ENCODE data around the gene ANXA4. TPM values are rescaled to one million over a fixed set of nuclear protein-coding genes. Genes with fewer than 3 reads are reported as not detected.

ANXA4 gene
- polyA plus RNA-seq, 6 donors from 2014 or later: 43.4 to 113 (median 82.0) TPM

- no peaks in the 10 kb centered on the region for H3K36me3 Mint-ChIP-seq
- H3K4me3 Mint-ChIP-seq: peak overlapping the region in 1 of 8 donors; percentile 60
- H3K4me1 Mint-ChIP-seq: peaks cover 37 to 62% (median 47%) of the 10 kb centered on the region in 3 donors
- DNase-seq (no peak), ATAC-seq (ENCODE audit: low read depth in 2 of 2) (no peak)
- peak overlapping the region in 3 of 6 donors; percentile 43 to 89 (median 60) for H3K27ac Mint-ChIP-seq
- H3K27me3 Mint-ChIP-seq: no peaks in the 10 kb centered on the region
- H3K9me3 Mint-ChIP-seq: peaks cover 0 to 5% (median 2%) of the 10 kb centered on the region in 7 donors
Observed at GRCh38 chr2:69779258-69780001, 37.5 kb downstream of the ANXA4 start.

- peaks cover 4 to 5% of the 10 kb centered on the region in 2 donors for H3K36me3 Mint-ChIP-seq
- ATAC-seq (ENCODE audit: low read depth in 2 of 2): no peak
- peaks cover 32 to 53% (median 40%) of the 10 kb centered on the region in 3 donors for H3K4me1 Mint-ChIP-seq
- peaks cover 0 to 5% (median 2%) of the 10 kb centered on the region in 7 donors for H3K9me3 Mint-ChIP-seq
- H3K4me3 Mint-ChIP-seq: peak overlapping the region in 1 of 8 donors; percentile 30
- H3K27ac Mint-ChIP-seq: peak overlapping the region in 2 of 6 donors; percentile 61 to 90
- no peak for DNase-seq
- H3K27me3 Mint-ChIP-seq: no peaks in the 10 kb centered on the region
Observed at GRCh38 chr2:69780921-69781320, 39.0 kb downstream of the ANXA4 start.

GRCh38 chr2:69781321-69782248, 39.7 kb downstream of the ANXA4 start:
- no peak for ATAC-seq (ENCODE audit: low read depth in 2 of 2)
- Mint-ChIP-seq H3K27me3 (no peaks in the 10 kb centered on the region), H3K4me1 (peaks cover 31 to 51% (median 38%) of the 10 kb centered on the region in 3 donors), H3K4me3 (no peak overlapping the region), H3K9me3 (peaks cover 0 to 2% (median 0%) of the 10 kb centered on the region in 7 donors), H3K36me3 (peaks cover 4 to 11% of the 10 kb centered on the region in 2 donors), H3K27ac (peak overlapping the region in 3 of 6 donors; percentile 49 to 91 (median 49))
- no peak for DNase-seq

GRCh38 chr2:69784228-69784627, 42.3 kb downstream of the ANXA4 start:
- Mint-ChIP-seq H3K27ac (no peak overlapping the region), H3K4me3 (no peak overlapping the region), H3K4me1 (peaks cover 39 to 58% (median 41%) of the 10 kb centered on the region in 3 donors), H3K27me3 (no peaks in the 10 kb centered on the region), H3K36me3 (peaks cover 4 to 19% of the 10 kb centered on the region in 2 donors), H3K9me3 (no peaks in the 10 kb centered on the region)
- ATAC-seq (ENCODE audit: low read depth in 2 of 2) (no peak), DNase-seq (no peak)

- H3K27me3 Mint-ChIP-seq: no peaks in the 10 kb centered on the region
- no peak overlapping the region for H3K4me3 Mint-ChIP-seq
- H3K9me3 Mint-ChIP-seq: no peaks in the 10 kb centered on the region
- H3K36me3 Mint-ChIP-seq: peaks cover 4 to 19% of the 10 kb centered on the region in 2 donors
- DNase-seq (no peak), ATAC-seq (ENCODE audit: low read depth in 2 of 2) (no peak)
- peaks cover 41 to 59% (median 45%) of the 10 kb centered on the region in 3 donors for H3K4me1 Mint-ChIP-seq
- peak overlapping the region in 1 of 6 donors; percentile 50 for H3K27ac Mint-ChIP-seq
Observed at GRCh38 chr2:69785358-69785757, 43.4 kb downstream of the ANXA4 start.

GRCh38 chr2:69786052-69786560, 44.2 kb downstream of the ANXA4 start:
- Mint-ChIP-seq H3K27ac (peak overlapping the region in 1 of 6 donors; percentile 7), H3K36me3 (peaks cover 4 to 19% of the 10 kb centered on the region in 2 donors), H3K4me3 (peak overlapping the region in 1 of 8 donors; percentile 32), H3K27me3 (no peaks in the 10 kb centered on the region), H3K4me1 (peaks cover 37 to 56% (median 40%) of the 10 kb centered on the region in 3 donors), H3K9me3 (no peaks in the 10 kb centered on the region)
- DNase-seq (no peak), ATAC-seq (ENCODE audit: low read depth in 2 of 2) (no peak)

GRCh38 chr2:69789175-69789721, 47.3 kb downstream of the ANXA4 start:
- Mint-ChIP-seq H3K4me3 (peak overlapping the region in 7 of 8 donors; percentile 66 to 94 (median 83)), H3K27ac (peak overlapping the region in 5 of 6 donors; percentile 75 to 86 (median 85)), H3K27me3 (no peaks in the 10 kb centered on the region), H3K36me3 (peaks cover 4 to 19% of the 10 kb centered on the region in 2 donors), H3K9me3 (no peaks in the 10 kb centered on the region), H3K4me1 (peaks cover 33 to 53% (median 40%) of the 10 kb centered on the region in 3 donors)
- DNase-seq (no peak), ATAC-seq (ENCODE audit: low read depth in 2 of 2) (peak in 1 of 2 donors; percentile 27)

GRCh38 chr2:69789772-69790600, 48.1 kb downstream of the ANXA4 start:
- Mint-ChIP-seq H3K4me3 (peak overlapping the region; percentile 66 to 94 (median 86)), H3K4me1 (peaks cover 33 to 53% (median 40%) of the 10 kb centered on the region in 3 donors), H3K9me3 (no peaks in the 10 kb centered on the region), H3K36me3 (peaks cover 4 to 19% of the 10 kb centered on the region in 2 donors), H3K27me3 (no peaks in the 10 kb centered on the region), H3K27ac (peak overlapping the region; percentile 41 to 93 (median 86))
- no peak for DNase-seq
- ATAC-seq (ENCODE audit: low read depth in 2 of 2): peak; percentile 64 to 70

- Mint-ChIP-seq H3K4me1 (peaks cover 31 to 54% (median 38%) of the 10 kb centered on the region in 3 donors), H3K27ac (peak overlapping the region in 3 of 6 donors; percentile 85 to 93 (median 86)), H3K36me3 (peaks cover 1 to 17% of the 10 kb centered on the region in 2 donors), H3K9me3 (no peaks in the 10 kb centered on the region), H3K4me3 (peak overlapping the region in 7 of 8 donors; percentile 66 to 94 (median 90)), H3K27me3 (no peaks in the 10 kb centered on the region)
- DNase-seq (no peak), ATAC-seq (ENCODE audit: low read depth in 2 of 2) (no peak)
Observed at GRCh38 chr2:69790601-69790959, 48.6 kb downstream of the ANXA4 start.

GRCh38 chr2:69791045-69791444, 49.1 kb downstream of the ANXA4 start:
- Mint-ChIP-seq H3K27me3 (no peaks in the 10 kb centered on the region), H3K4me1 (peaks cover 28 to 51% (median 34%) of the 10 kb centered on the region in 3 donors), H3K36me3 (peaks cover 0 to 12% of the 10 kb centered on the region in 2 donors), H3K27ac (peak overlapping the region in 1 of 6 donors; percentile 85), H3K9me3 (no peaks in the 10 kb centered on the region), H3K4me3 (no peak overlapping the region)
- ATAC-seq (ENCODE audit: low read depth in 2 of 2) (no peak), DNase-seq (no peak)

GRCh38 chr2:69796174-69796573, 54.2 kb downstream of the ANXA4 start:
- no peak for DNase-seq
- H3K27me3 Mint-ChIP-seq: no peaks in the 10 kb centered on the region
- H3K4me1 Mint-ChIP-seq: peaks cover 29 to 53% (median 33%) of the 10 kb centered on the region in 3 donors
- H3K36me3 Mint-ChIP-seq: no peaks in the 10 kb centered on the region
- no peaks in the 10 kb centered on the region for H3K9me3 Mint-ChIP-seq
- no peak overlapping the region for H3K27ac Mint-ChIP-seq
- H3K4me3 Mint-ChIP-seq: no peak overlapping the region
- ATAC-seq (ENCODE audit: low read depth in 2 of 2): no peak

- peak overlapping the region in 1 of 6 donors; percentile 85 for H3K27ac Mint-ChIP-seq
- peak overlapping the region in 5 of 8 donors; percentile 13 to 83 (median 72) for H3K4me3 Mint-ChIP-seq
- no peak for ATAC-seq (ENCODE audit: low read depth in 2 of 2)
- H3K27me3 Mint-ChIP-seq: no peaks in the 10 kb centered on the region
- H3K4me1 Mint-ChIP-seq: peaks cover 39 to 60% (median 40%) of the 10 kb centered on the region in 3 donors
- H3K9me3 Mint-ChIP-seq: no peaks in the 10 kb centered on the region
- no peak for DNase-seq
- no peaks in the 10 kb centered on the region for H3K36me3 Mint-ChIP-seq
Observed at GRCh38 chr2:69797235-69797634, 55.3 kb downstream of the ANXA4 start.
